ENCODE results near the gene MED4. TPM values are rescaled to one million over a fixed set of nuclear protein-coding genes. Genes with fewer than 3 reads are reported as not detected.

The MED4 gene
- total RNA-seq, 2 donors from 2014 or later, result 14.0 to 16.8 TPM

- no peaks in the 10 kb centered on the region for H3K27me3 ChIP-seq
- DNase-seq, result no peak
- ATAC-seq, result no peak
- no peak overlapping the region for H3K4me3 ChIP-seq
- intact Hi-C loops (cut with DNase I), result no loop called here
- H3K9me3 ChIP-seq, result no peaks in the 10 kb centered on the region
- H3K36me3 ChIP-seq (replicated peaks in 1 of 2; ENCODE audit: insufficient read depth in 1 of 2, low read depth in 2 of 2), result no peaks in the 10 kb centered on the region
- H3K4me1 ChIP-seq, result no peaks in the 10 kb centered on the region
- H3K27ac ChIP-seq, result no peak overlapping the region
- no peak for TF ChIP-seq CTCF (IDR thresholded peaks at IDR 0.05)
- WGBS, 2 donors, result 91 to 93% methylated on average over 3 of the region's 3 CpGs
These were observed 44.4 kb downstream of the MED4 start for GRCh38 chr13:48050550-48050949.

DNA sequence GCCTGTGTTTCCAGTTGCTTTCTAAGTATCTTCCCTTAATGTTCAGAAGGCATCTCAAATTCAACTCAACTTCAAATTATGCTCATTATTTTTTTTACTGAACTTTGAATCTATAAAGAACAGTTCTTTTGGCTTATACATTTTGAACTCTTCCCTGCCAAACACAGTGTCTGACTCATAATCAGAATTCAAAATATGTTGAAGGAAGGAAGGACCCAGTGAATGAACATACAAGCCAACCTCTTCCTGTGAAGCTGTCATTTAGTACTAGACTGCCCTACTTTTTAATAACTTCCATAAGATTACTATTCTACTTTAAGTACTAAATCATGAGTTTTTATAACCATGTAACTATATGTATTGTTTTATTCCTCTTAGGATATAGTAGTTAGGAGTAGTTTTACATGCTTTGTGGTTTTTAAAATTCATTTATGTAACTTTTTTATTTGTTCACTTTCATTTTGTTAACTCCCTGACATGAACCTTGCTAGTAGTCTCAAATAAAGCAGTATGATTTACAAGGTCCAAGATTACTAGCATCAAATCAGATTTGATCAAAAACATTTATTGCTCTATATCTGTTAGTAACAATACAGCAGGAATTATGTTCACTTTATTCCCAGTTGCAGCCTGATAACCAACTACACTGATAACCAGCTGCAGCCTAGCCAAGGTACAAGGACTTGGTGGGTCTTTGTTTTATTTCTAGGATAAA, 51.0 kb downstream of the MED4 start:
- no peaks in the 10 kb centered on the region for H3K9me3 ChIP-seq
- H3K4me3 ChIP-seq, result no peak overlapping the region
- H3K27me3 ChIP-seq, result no peaks in the 10 kb centered on the region
- no peak for ATAC-seq
- no peak overlapping the region for H3K27ac ChIP-seq
- intact Hi-C loops (cut with DNase I), result no loop called here
- H3K36me3 ChIP-seq (replicated peaks in 1 of 2; ENCODE audit: insufficient read depth in 1 of 2, low read depth in 2 of 2), result no peaks in the 10 kb centered on the region
- TF ChIP-seq POLR2A (IDR thresholded peaks at IDR 0.05), result no peak
- no peak for TF ChIP-seq CTCF (IDR thresholded peaks at IDR 0.05)
- DNase-seq, result no peak
- peaks cover 1% of the 10 kb centered on the region for H3K4me1 ChIP-seq

GRCh38 chr13:48042894-48043293, 52.0 kb downstream of the MED4 start:
- 95 to 98% methylated on average over 2 of the region's 2 CpGs for WGBS, 2 donors
- no peak overlapping the region for H3K27ac ChIP-seq
- H3K36me3 ChIP-seq (replicated peaks in 1 of 2; ENCODE audit: insufficient read depth in 1 of 2, low read depth in 2 of 2), result no peaks in the 10 kb centered on the region
- ATAC-seq (no peak), DNase-seq (no peak)
- TF ChIP-seq POLR2A (IDR thresholded peaks at IDR 0.05), result no peak
- H3K27me3 ChIP-seq, result no peaks in the 10 kb centered on the region
- no peaks in the 10 kb centered on the region for H3K9me3 ChIP-seq
- no peak overlapping the region for H3K4me3 ChIP-seq
- intact Hi-C loops (cut with DNase I), result no loop called here
- peaks cover 10% of the 10 kb centered on the region for H3K4me1 ChIP-seq

- no peaks in the 10 kb centered on the region for H3K27me3 ChIP-seq
- TF ChIP-seq POLR2A (IDR thresholded peaks at IDR 0.05), result no peak
- no peak for TF ChIP-seq CTCF (IDR thresholded peaks at IDR 0.05)
- intact Hi-C loops (cut with DNase I), result no loop called here
- no peaks in the 10 kb centered on the region for H3K36me3 ChIP-seq (replicated peaks in 1 of 2; ENCODE audit: insufficient read depth in 1 of 2, low read depth in 2 of 2)
- ATAC-seq (no peak), DNase-seq (no peak)
- no peak overlapping the region for H3K4me3 ChIP-seq
- H3K4me1 ChIP-seq, result peaks cover 18% of the 10 kb centered on the region
- 84 to 88% methylated on average over 1 of the region's 1 CpG for WGBS, 2 donors
- no peak overlapping the region for H3K27ac ChIP-seq
- no peaks in the 10 kb centered on the region for H3K9me3 ChIP-seq
These were observed 54.0 kb downstream of the MED4 start for GRCh38 chr13:48040896-48041295.

- no peak for DNase-seq
- Histone ChIP-seq H3K4me1 (peaks cover 18% of the 10 kb centered on the region), H3K27me3 (no peaks in the 10 kb centered on the region), H3K9me3 (no peaks in the 10 kb centered on the region), H3K36me3 (replicated peaks in 1 of 2; ENCODE audit: insufficient read depth in 1 of 2, low read depth in 2 of 2) (no peaks in the 10 kb centered on the region), H3K27ac (no peak overlapping the region), H3K4me3 (no peak overlapping the region)
- ATAC-seq, result no peak
- TF ChIP-seq POLR2A (IDR thresholded peaks at IDR 0.05), result no peak
- no peak for TF ChIP-seq CTCF (IDR thresholded peaks at IDR 0.05)
- intact Hi-C loops (cut with DNase I), result no loop called here
These were observed 54.9 kb downstream of the MED4 start for GRCh38 chr13:48040049-48040448.
